Endothelial cell (in vitro differentiated cells): ENCODE results near the gene AADACL3. TPM values are rescaled to one million over a fixed set of nuclear protein-coding genes. Genes with fewer than 3 reads are reported as not detected.

Source experiments
- DNase-seq: peaks from one replicate; pipeline ENCODE4 v3.0.0; 2021; ENCODE audit warnings: low spot score
- H3K27ac Mint-ChIP-seq: one replicate; pipeline ENCODE4 v1.8.0; 2021; ENCODE audit warnings: mixed read lengths, inconsistent platforms; ENCODE audit not compliant: unreplicated experiment
- H3K27me3 Mint-ChIP-seq: one replicate; pipeline ENCODE4 v1.8.0; 2021; ENCODE audit warnings: mild to moderate bottlenecking, moderate library complexity, mixed read lengths, inconsistent platforms; ENCODE audit not compliant: unreplicated experiment
- H3K36me3 Mint-ChIP-seq: one replicate; pipeline ENCODE4 v1.8.0; 2021; ENCODE audit warnings: mild to moderate bottlenecking, low read depth, mixed read lengths, inconsistent platforms; ENCODE audit not compliant: unreplicated experiment
- H3K4me1 Mint-ChIP-seq: one replicate; pipeline ENCODE4 v1.8.0; 2021; ENCODE audit warnings: mild to moderate bottlenecking, mixed read lengths, inconsistent platforms; ENCODE audit not compliant: unreplicated experiment
- H3K4me3 Mint-ChIP-seq: one replicate; pipeline ENCODE4 v1.8.0; 2021; ENCODE audit warnings: mild to moderate bottlenecking, mixed read lengths, inconsistent platforms; ENCODE audit not compliant: unreplicated experiment
- H3K9me3 Mint-ChIP-seq: one replicate; pipeline ENCODE4 v1.8.0; 2021; ENCODE audit warnings: mixed read lengths, inconsistent platforms; ENCODE audit not compliant: unreplicated experiment
- total RNA-seq: library from RNA; stranded (reverse); fragmentation: NEBNext Ultra II Directional; extraction: Animal tissue kit (Norgen Biotek cat#: 25700); gene quantifications from one replicate; pipeline ENCODE4 v1.2.1, GENCODE V29; 2021; ENCODE audit not compliant: unreplicated experiment
- TF ChIP-seq, protein P1 (sequence below): fragments of 200-600 bp; sonication (generic); IDR thresholded peaks from one replicate; pipeline ENCODE4 v1.5.0; 2021; ENCODE audit warnings: antibody characterized with exemption; ENCODE audit not compliant: unreplicated experiment

Gene AADACL3
- total RNA-seq, 1 donor from 2014 or later: not detected

DNA sequence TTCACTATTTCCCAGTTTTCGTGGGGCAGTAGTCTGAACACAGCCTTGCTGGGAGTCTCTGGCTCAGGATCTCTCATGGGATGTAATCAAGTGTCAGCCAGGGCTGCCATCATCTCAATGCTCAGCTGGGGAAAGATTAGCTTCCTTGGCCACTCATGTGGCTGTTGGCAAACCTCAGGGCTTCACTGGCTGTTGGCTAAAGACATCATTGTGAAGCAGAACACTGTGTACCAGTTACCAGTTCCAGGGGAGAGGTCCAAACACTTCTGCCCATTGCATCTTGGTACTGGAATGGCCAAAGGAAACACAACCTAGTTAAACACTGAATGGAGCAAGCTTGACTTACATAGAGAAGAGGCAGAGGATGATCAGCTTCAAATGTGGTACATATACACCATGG is 38.3 kb upstream of the AADACL3 start:
- H3K36me3 Mint-ChIP-seq: no peaks in the 10 kb centered on the region
- no peak overlapping the region for H3K27ac Mint-ChIP-seq
- no peaks in the 10 kb centered on the region for H3K9me3 Mint-ChIP-seq
- H3K27me3 Mint-ChIP-seq: peaks cover under 1% of the 10 kb centered on the region
- H3K4me1 Mint-ChIP-seq: no peaks in the 10 kb centered on the region
- no peak for DNase-seq
- TF ChIP-seq, protein P1, sequence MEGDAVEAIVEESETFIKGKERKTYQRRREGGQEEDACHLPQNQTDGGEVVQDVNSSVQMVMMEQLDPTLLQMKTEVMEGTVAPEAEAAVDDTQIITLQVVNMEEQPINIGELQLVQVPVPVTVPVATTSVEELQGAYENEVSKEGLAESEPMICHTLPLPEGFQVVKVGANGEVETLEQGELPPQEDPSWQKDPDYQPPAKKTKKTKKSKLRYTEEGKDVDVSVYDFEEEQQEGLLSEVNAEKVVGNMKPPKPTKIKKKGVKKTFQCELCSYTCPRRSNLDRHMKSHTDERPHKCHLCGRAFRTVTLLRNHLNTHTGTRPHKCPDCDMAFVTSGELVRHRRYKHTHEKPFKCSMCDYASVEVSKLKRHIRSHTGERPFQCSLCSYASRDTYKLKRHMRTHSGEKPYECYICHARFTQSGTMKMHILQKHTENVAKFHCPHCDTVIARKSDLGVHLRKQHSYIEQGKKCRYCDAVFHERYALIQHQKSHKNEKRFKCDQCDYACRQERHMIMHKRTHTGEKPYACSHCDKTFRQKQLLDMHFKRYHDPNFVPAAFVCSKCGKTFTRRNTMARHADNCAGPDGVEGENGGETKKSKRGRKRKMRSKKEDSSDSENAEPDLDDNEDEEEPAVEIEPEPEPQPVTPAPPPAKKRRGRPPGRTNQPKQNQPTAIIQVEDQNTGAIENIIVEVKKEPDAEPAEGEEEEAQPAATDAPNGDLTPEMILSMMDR: no peak
- no peak overlapping the region for H3K4me3 Mint-ChIP-seq

DNA sequence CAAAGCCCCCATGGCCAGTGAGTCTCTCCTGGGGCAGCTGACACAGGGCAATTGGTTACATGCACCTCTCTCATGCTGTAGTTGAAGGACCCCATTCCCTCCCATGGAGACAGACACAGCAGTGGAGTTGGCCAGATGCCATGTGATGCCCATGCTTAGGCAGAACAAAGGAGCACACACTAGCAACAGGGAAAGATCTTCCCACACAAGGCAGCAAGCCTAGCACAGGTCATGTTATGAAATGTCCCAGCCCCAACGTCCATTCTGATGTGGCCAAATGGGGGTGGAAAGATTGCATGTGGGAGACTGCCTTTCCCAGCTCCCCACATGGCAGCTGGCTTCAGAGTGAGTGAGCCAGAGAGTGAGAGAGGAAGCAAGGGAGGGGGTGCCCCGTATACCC is 37.6 kb upstream of the AADACL3 start:
- DNase-seq: no peak
- Mint-ChIP-seq H3K27me3 (peaks cover 3% of the 10 kb centered on the region), H3K4me1 (no peaks in the 10 kb centered on the region), H3K9me3 (no peaks in the 10 kb centered on the region), H3K36me3 (no peaks in the 10 kb centered on the region), H3K4me3 (no peak overlapping the region), H3K27ac (no peak overlapping the region)
- TF ChIP-seq, protein P1: no peak

DNA sequence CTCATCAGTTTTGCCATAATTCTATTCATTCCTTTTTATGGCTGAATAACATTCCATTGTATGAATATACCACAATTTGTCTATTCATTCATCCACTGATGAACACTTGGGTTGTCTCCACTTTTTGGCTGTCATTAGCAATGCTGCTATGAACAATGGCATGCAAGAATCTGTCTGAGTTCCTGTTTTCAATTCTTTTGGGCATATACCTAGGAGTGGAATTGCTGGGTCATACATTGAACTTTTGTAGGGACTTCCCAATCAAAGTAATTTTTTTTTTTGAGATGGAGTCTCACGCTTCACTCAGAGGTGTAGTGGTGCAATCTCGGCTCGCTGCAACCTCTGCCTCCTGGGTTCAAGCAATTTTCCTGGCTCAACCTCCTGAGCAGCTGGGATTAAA is 37.1 kb upstream of the AADACL3 start:
- TF ChIP-seq, protein P1: no peak
- DNase-seq: no peak
- no peak overlapping the region for H3K4me3 Mint-ChIP-seq
- no peak overlapping the region for H3K27ac Mint-ChIP-seq
- peaks cover 3% of the 10 kb centered on the region for H3K27me3 Mint-ChIP-seq
- H3K9me3 Mint-ChIP-seq: no peaks in the 10 kb centered on the region
- H3K4me1 Mint-ChIP-seq: no peaks in the 10 kb centered on the region
- H3K36me3 Mint-ChIP-seq: no peaks in the 10 kb centered on the region

DNA sequence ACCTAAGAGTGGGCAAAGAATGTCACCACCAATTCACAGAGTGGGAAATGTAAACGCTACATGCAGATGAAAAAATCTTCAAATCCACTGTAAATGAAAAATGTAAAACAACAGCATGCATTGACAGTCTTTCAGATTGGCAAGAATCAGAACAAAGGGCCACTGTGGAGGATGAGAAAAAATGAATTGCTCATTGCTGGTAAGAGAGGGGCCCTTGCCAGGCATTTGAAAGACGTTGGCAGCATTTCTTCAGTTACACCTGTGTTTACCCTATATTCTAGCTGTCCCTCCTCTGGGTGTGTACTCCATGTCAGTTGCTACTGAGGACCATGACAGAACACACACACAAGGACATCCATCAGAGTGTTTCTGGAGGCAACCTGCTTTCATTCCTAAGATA is 25.8 kb upstream of the AADACL3 start:
- H3K36me3 Mint-ChIP-seq: no peaks in the 10 kb centered on the region
- H3K27ac Mint-ChIP-seq: no peak overlapping the region
- peaks cover 3% of the 10 kb centered on the region for H3K27me3 Mint-ChIP-seq
- TF ChIP-seq, protein P1: no peak
- no peaks in the 10 kb centered on the region for H3K4me1 Mint-ChIP-seq
- no peak overlapping the region for H3K4me3 Mint-ChIP-seq
- no peak for DNase-seq
- H3K9me3 Mint-ChIP-seq: no peaks in the 10 kb centered on the region

DNA sequence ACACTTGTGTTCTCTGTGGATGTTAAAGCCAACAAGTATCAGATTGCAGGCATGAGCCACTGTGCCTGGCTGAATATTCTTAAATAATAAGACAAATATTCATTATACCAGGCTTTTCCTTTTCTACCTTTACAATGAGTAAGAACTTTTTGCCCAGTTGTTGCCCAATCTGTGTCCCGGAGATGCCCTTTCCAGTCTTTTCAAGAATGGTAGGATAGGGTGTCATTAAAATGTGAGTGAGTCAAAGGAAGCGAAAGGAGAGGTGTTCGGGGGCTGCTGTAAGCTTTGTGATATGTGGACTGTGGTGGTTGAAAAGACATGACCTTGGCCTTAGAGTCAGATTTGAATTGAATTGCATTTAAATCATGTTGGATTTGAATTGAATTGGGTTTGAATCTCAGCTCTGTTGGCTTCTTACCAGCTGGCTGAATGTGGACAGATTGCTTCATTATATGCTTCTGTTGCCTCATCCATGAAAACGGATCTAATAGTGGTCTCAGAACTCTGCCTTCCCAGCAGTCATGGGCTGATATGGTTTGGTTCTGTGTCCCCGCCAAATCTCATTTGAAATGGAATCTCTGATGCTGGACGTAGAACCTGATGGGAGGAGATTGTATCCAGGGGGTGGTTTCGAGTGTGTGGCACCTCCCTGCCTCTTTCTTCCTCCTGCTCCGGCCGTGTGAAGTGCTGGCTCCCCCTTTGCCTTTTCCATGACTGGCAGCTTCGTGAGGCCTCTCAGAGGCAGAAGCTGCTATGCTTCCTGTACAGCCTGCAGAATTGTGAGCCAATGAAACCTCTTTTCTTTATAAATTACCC is 22.7 kb upstream of the AADACL3 start:
- peaks cover 3% of the 10 kb centered on the region for H3K27me3 Mint-ChIP-seq
- no peaks in the 10 kb centered on the region for H3K36me3 Mint-ChIP-seq
- H3K4me1 Mint-ChIP-seq: no peaks in the 10 kb centered on the region
- TF ChIP-seq, protein P1: no peak
- H3K4me3 Mint-ChIP-seq: no peak overlapping the region
- H3K9me3 Mint-ChIP-seq: no peaks in the 10 kb centered on the region
- H3K27ac Mint-ChIP-seq: no peak overlapping the region
- no peak for DNase-seq
